Measurements from ENCODE around the gene SFMBT2.

The SFMBT2 gene

GRCh38 chr10:7134448-7134847 is 276.4 kb downstream of the SFMBT2 start:
- DNase-seq (ENCODE audit: low spot score), result no peak

GRCh38 chr10:7133958-7134357 is 276.9 kb downstream of the SFMBT2 start:
- no peak for DNase-seq (ENCODE audit: low spot score)

- no peak for DNase-seq (ENCODE audit: low spot score)
These were observed 277.6 kb downstream of the SFMBT2 start for GRCh38 chr10:7133278-7133677.

- DNase-seq (ENCODE audit: low spot score), result no peak
These were observed 280.5 kb downstream of the SFMBT2 start for GRCh38 chr10:7130191-7130911.

- DNase-seq (ENCODE audit: low spot score), result no peak
These were observed 287.1 kb downstream of the SFMBT2 start for GRCh38 chr10:7123774-7124173.

GRCh38 chr10:7122561-7122960 is 288.3 kb downstream of the SFMBT2 start:
- no peak for DNase-seq (ENCODE audit: low spot score)

GRCh38 chr10:7121154-7121797 is 289.6 kb downstream of the SFMBT2 start:
- DNase-seq (ENCODE audit: low spot score), result no peak

- DNase-seq (ENCODE audit: low spot score), result no peak
These were observed 291.4 kb downstream of the SFMBT2 start for GRCh38 chr10:7119325-7120015.

- DNase-seq (ENCODE audit: low spot score), result no peak
These were observed 292.8 kb downstream of the SFMBT2 start for GRCh38 chr10:7117806-7118674.

- no peak for DNase-seq (ENCODE audit: low spot score)
These were observed 293.5 kb downstream of the SFMBT2 start for GRCh38 chr10:7117177-7117799.

- no peak for DNase-seq (ENCODE audit: low spot score)
These were observed 299.3 kb downstream of the SFMBT2 start for GRCh38 chr10:7111561-7111960.

GRCh38 chr10:7111089-7111488 is 299.7 kb downstream of the SFMBT2 start:
- DNase-seq (ENCODE audit: low spot score), result no peak
